Naive B cell (primary cell): ENCODE measurements around the gene DARS2. TPM values are rescaled to one million over a fixed set of nuclear protein-coding genes. Genes with fewer than 3 reads are reported as not detected.
A peak's percentile ranks its signal among the peaks of the same experiment; 100 is the strongest.

Source experiments
- ATAC-seq, 2 donors: fragments of 150-1000 bp; cut with Tn5 transposase; 2 replicates each; pipeline ENCODE4 v1.10.0; 2021; ENCODE audit warnings: low read depth in 2 of 2, mild to moderate bottlenecking in 2 of 2, moderate library complexity in 2 of 2
- DNase-seq: peaks from one replicate; pipeline ENCODE4 v3.0.0; 2022
- H3K27ac Mint-ChIP-seq, 6 donors: one replicate each; pipeline ENCODE4 v1.8.0; 2020 to 2022; ENCODE audit warnings: mild to moderate bottlenecking in 6 of 6, mixed read lengths in 6 of 6, moderate library complexity in 5 of 6, inconsistent platforms in 2 of 6
- H3K27me3 Mint-ChIP-seq, 3 donors: one replicate each; pipeline ENCODE4 v1.8.0; 2021 to 2022; ENCODE audit warnings: mixed read lengths in 3 of 3, mild to moderate bottlenecking in 1 of 3
- H3K36me3 Mint-ChIP-seq, 2 donors: one replicate each; pipeline ENCODE4 v1.8.0; 2020 to 2022; ENCODE audit warnings: mixed read lengths in 2 of 2, inconsistent platforms in 1 of 2, mild to moderate bottlenecking in 1 of 2
- H3K4me1 Mint-ChIP-seq, 3 donors: one replicate each; pipeline ENCODE4 v1.8.0; 2020 to 2022; ENCODE audit warnings: mixed read lengths in 3 of 3, inconsistent platforms in 1 of 3, mild to moderate bottlenecking in 1 of 3, moderate library complexity in 1 of 3
- H3K4me3 Mint-ChIP-seq, 8 donors: one replicate each; pipeline ENCODE4 v1.8.0; 2020 to 2022; ENCODE audit warnings: mild to moderate bottlenecking in 8 of 8, mixed read lengths in 8 of 8, moderate library complexity in 8 of 8, inconsistent platforms in 2 of 8
- H3K9me3 Mint-ChIP-seq, 7 donors: one replicate each; pipeline ENCODE4 v1.8.0; 2020 to 2022; ENCODE audit warnings: mixed read lengths in 7 of 7, mild to moderate bottlenecking in 5 of 7, inconsistent platforms in 2 of 7, moderate library complexity in 1 of 7
- polyA plus RNA-seq, 6 donors: library from polyadenylated mRNA; unstranded; fragments of 300-500 nt; fragmentation: Illumina TruSeq; gene quantifications; one replicate each; pipeline ENCODE4 v1.2.3, GENCODE V29; 2021; ENCODE audit warnings: low read depth in 6 of 6

DARS2 gene
- polyA plus RNA-seq, 6 donors from 2014 or later = 5.8 to 13.8 (median 8.5) TPM

GRCh38 chr1:173864179-173864867 lies 39.9 kb downstream of the DARS2 start:
- H3K27ac Mint-ChIP-seq = peak overlapping the region in 2 of 6 donors; percentile 55 to 94
- peak overlapping the region in 1 of 8 donors; percentile 68 for H3K4me3 Mint-ChIP-seq
- H3K27me3 Mint-ChIP-seq = no peaks in the 10 kb centered on the region
- peaks cover 16 to 22% of the 10 kb centered on the region in 2 donors for H3K36me3 Mint-ChIP-seq
- DNase-seq = no peak
- ATAC-seq = no peak
- H3K9me3 Mint-ChIP-seq = peaks cover 0 to 4% (median 0%) of the 10 kb centered on the region in 7 donors
- peaks cover 32 to 43% (median 39%) of the 10 kb centered on the region in 3 donors for H3K4me1 Mint-ChIP-seq

DNA sequence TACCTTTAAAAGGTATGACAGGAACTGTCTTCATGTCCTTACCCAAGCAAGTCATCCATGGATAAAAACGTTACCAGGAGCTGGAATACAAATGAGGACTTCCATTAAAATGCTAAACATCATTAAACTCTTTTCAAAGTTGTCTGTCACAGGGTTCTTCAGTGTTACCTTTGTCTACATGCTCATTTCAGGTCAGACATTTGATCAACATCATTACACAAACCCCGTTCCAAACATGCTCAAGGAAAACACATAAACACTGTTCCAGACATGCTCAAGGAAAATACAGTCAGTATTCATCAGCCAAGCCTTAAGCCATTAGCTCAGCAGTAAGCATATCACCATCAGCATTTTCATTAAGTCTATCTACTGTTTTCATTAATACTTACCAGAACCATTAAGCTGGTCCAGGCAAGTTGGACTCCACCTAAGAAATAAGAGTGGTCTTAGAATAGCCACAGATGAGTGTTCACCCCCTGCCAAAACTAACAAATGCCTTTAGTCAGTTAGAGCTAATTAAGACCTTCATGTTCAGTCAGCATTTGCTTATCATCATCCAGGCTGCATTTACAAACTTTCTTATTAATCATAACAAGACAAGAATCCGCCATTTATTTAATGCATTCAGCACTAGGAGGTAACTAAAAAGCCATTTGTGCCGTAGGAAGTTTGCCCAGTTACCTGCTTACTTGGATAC lies 41.1 kb downstream of the DARS2 start:
- peak overlapping the region in 3 of 6 donors; percentile 69 to 99 (median 94) for H3K27ac Mint-ChIP-seq
- no peak for ATAC-seq
- no peak for DNase-seq
- peaks cover 16 to 22% of the 10 kb centered on the region in 2 donors for H3K36me3 Mint-ChIP-seq
- H3K9me3 Mint-ChIP-seq = peaks cover 0 to 4% (median 0%) of the 10 kb centered on the region in 7 donors
- peaks cover 33 to 51% (median 48%) of the 10 kb centered on the region in 3 donors for H3K4me1 Mint-ChIP-seq
- H3K27me3 Mint-ChIP-seq = no peaks in the 10 kb centered on the region
- peak overlapping the region in 7 of 8 donors; percentile 22 to 99 (median 93) for H3K4me3 Mint-ChIP-seq

DNA sequence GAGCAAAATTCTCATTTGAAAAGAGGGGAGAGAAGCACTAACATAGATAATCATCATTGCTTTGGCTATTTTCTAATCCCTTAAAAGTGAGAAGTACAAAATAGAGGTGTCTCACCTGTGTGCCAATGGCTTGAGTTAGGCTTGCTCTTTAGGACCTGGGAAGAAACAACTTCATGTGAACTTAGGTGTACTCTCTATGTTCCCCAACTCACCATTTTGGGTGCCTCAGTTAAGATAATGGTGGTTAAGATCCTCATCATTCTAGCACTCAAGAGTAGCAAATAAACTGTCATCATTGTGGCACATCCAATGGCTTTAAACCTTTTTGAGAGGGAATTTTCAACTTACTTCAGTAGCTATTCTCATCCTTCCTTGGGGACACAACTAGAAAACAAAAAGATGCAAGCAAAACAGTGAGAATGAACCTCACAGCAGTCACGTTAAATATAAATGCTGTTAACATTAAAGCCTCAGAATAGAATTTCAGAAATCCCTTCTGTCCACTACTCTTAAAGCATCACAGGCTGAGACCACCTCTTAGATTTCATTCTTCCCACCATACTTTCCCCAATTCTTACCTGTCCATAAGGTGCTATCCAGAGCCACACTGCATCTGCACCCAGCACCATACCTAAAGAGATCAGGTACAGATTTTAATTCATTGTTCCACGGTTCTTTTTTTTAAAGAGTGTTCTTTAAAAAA lies 42.1 kb downstream of the DARS2 start:
- ATAC-seq = no peak
- DNase-seq = no peak
- peaks cover 39 to 61% (median 55%) of the 10 kb centered on the region in 3 donors for H3K4me1 Mint-ChIP-seq
- peaks cover 0 to 4% (median 0%) of the 10 kb centered on the region in 7 donors for H3K9me3 Mint-ChIP-seq
- H3K36me3 Mint-ChIP-seq = peaks cover 16 to 22% of the 10 kb centered on the region in 2 donors
- H3K27me3 Mint-ChIP-seq = no peaks in the 10 kb centered on the region
- H3K27ac Mint-ChIP-seq = peak overlapping the region in 5 of 6 donors; percentile 94 to 100 (median 99)
- peak overlapping the region; percentile 84 to 99 (median 96) for H3K4me3 Mint-ChIP-seq

- DNase-seq (no peak), ATAC-seq (no peak)
- peak overlapping the region; percentile 84 to 99 (median 96) for H3K4me3 Mint-ChIP-seq
- H3K27me3 Mint-ChIP-seq = no peaks in the 10 kb centered on the region
- H3K4me1 Mint-ChIP-seq = peaks cover 41 to 63% (median 58%) of the 10 kb centered on the region in 3 donors
- peaks cover 16 to 22% of the 10 kb centered on the region in 2 donors for H3K36me3 Mint-ChIP-seq
- peak overlapping the region; percentile 94 to 100 (median 99) for H3K27ac Mint-ChIP-seq
- peaks cover 0 to 4% (median 0%) of the 10 kb centered on the region in 7 donors for H3K9me3 Mint-ChIP-seq
These were observed 42.8 kb downstream of the DARS2 start for GRCh38 chr1:173867141-173867752.

GRCh38 chr1:173867753-173868265 lies 43.3 kb downstream of the DARS2 start, which contains the start of gene GAS5:
GAS5 (minus strand) TSS chr1:173867989.
- peak within 1 kb of the TSS; percentile 94 to 100 (median 99) for H3K27ac Mint-ChIP-seq
- peaks cover 16 to 22% of the 10 kb centered on the region in 2 donors for H3K36me3 Mint-ChIP-seq
- ATAC-seq (peak; percentile 73 to 79), DNase-seq (peak; percentile 97)
- H3K27me3 Mint-ChIP-seq = no peaks in the 10 kb centered on the region
- H3K4me1 Mint-ChIP-seq = peaks cover 44 to 66% (median 62%) of the 10 kb centered on the region in 3 donors
- peak within 1 kb of the TSS; percentile 84 to 99 (median 96) for H3K4me3 Mint-ChIP-seq
- peaks cover 0 to 4% (median 0%) of the 10 kb centered on the region in 7 donors for H3K9me3 Mint-ChIP-seq

DNA sequence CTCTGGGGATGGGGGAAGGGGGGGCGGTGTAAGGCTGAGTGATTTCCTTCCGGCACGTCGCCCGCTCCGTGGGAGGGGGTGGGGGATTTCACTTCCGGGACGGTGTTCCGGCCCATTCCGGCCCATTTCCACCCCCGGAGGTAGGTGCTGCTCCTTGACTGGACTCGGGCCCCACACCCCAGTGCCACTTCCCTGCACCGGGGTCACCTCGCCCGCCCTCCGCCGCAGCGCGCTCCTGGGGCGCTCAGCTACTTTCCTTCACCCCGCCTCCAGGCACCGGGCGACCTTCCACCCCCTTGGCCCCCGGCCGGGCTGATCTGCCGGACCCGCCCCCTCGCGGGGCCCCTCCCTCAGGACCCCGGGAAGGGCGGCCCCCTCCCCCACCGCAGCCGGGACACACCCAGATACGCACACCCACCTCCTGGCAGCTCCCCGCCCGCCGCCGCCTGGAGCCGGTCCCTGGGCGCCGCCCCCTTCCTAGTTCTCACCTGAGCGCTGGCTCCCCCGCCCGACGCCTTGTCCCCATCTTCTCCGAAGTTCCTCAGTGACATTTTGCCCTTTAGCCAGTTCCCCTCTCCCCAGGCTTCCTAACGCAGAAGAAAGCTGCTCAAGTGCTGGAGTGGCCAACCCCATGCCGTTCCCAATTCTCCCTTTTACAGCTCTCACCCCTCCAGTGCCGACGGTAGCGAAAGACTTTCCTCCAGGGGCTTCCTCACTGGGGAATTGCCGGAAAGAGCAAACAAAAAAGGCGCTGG lies 44.0 kb downstream of the DARS2 start, which contains the start of gene ZBTB37:
Gene ZBTB37 (plus strand): TSS at position 115 of the 755 bp plus-strand sequence. CDS start 1,846 bp downstream, outside the sequence.
- peak within 1 kb of the TSS; percentile 94 to 100 (median 99) for H3K27ac Mint-ChIP-seq
- peak; percentile 81 for DNase-seq
- H3K4me3 Mint-ChIP-seq = peak within 1 kb of the TSS; percentile 84 to 99 (median 96)
- H3K9me3 Mint-ChIP-seq = peaks cover 0 to 4% (median 0%) of the 10 kb centered on the region in 7 donors
- H3K36me3 Mint-ChIP-seq = peaks cover 16 to 26% of the 10 kb centered on the region in 2 donors
- H3K27me3 Mint-ChIP-seq = no peaks in the 10 kb centered on the region
- H3K4me1 Mint-ChIP-seq = peaks cover 47 to 67% (median 66%) of the 10 kb centered on the region in 3 donors
- ATAC-seq = peak; percentile 50 to 53

GRCh38 chr1:173869021-173869359 lies 44.5 kb downstream of the DARS2 start:
- DNase-seq = no peak
- peaks cover 0 to 4% (median 0%) of the 10 kb centered on the region in 7 donors for H3K9me3 Mint-ChIP-seq
- peak overlapping the region; percentile 81 to 99 (median 96) for H3K27ac Mint-ChIP-seq
- no peaks in the 10 kb centered on the region for H3K27me3 Mint-ChIP-seq
- peaks cover 16 to 26% of the 10 kb centered on the region in 2 donors for H3K36me3 Mint-ChIP-seq
- peak; percentile 4 to 6 for ATAC-seq
- peak overlapping the region; percentile 84 to 99 (median 96) for H3K4me3 Mint-ChIP-seq
- peaks cover 48 to 69% (median 66%) of the 10 kb centered on the region in 3 donors for H3K4me1 Mint-ChIP-seq

GRCh38 chr1:173870252-173871075 lies 46.0 kb downstream of the DARS2 start:
- ATAC-seq = no peak
- Mint-ChIP-seq H3K27me3 (no peaks in the 10 kb centered on the region), H3K9me3 (peaks cover 0 to 4% (median 0%) of the 10 kb centered on the region in 7 donors), H3K36me3 (peaks cover 2 to 20% of the 10 kb centered on the region in 2 donors), H3K4me1 (peaks cover 40 to 57% (median 56%) of the 10 kb centered on the region in 3 donors), H3K4me3 (peak overlapping the region in 4 of 8 donors; percentile 9 to 93 (median 54)), H3K27ac (peak overlapping the region in 3 of 6 donors; percentile 1 to 83 (median 82))
- DNase-seq = no peak

DNA sequence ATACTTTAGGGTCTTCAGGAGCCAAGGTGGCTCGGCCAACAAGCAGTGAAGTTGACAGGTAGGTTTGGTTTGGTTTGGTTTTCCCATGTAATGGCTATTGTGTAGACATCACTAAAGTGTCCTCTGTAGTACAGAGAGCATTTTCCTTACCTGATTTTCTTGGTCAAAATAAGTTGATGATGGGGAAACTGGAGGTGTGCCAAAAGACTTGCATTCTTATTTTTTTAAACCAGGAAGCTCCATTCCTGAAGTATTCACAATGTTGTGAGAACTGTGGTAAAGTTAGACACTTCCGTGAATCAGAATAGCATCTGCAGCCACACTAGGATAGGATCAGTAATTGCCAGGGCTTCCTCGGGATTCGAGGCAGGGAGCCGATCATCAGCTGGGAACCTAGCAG lies 46.6 kb downstream of the DARS2 start:
- H3K27me3 Mint-ChIP-seq = no peaks in the 10 kb centered on the region
- H3K4me3 Mint-ChIP-seq = peak overlapping the region in 3 of 8 donors; percentile 12 to 93 (median 68)
- ATAC-seq = no peak
- H3K9me3 Mint-ChIP-seq = peaks cover 0 to 4% (median 0%) of the 10 kb centered on the region in 7 donors
- peaks cover 0 to 21% of the 10 kb centered on the region in 2 donors for H3K36me3 Mint-ChIP-seq
- H3K27ac Mint-ChIP-seq = peak overlapping the region in 3 of 6 donors; percentile 33 to 49 (median 39)
- DNase-seq = no peak
- H3K4me1 Mint-ChIP-seq = peaks cover 36 to 52% (median 51%) of the 10 kb centered on the region in 3 donors

- Mint-ChIP-seq H3K27me3 (no peaks in the 10 kb centered on the region), H3K27ac (peak overlapping the region in 2 of 6 donors; percentile 33 to 86), H3K36me3 (peaks cover 0 to 18% of the 10 kb centered on the region in 2 donors), H3K9me3 (peaks cover 0 to 4% (median 0%) of the 10 kb centered on the region in 7 donors), H3K4me1 (peaks cover 32 to 47% (median 47%) of the 10 kb centered on the region in 3 donors), H3K4me3 (peak overlapping the region in 3 of 8 donors; percentile 12 to 93 (median 50))
- DNase-seq (no peak), ATAC-seq (no peak)
These were observed 47.0 kb downstream of the DARS2 start for GRCh38 chr1:173871500-173871899.

GRCh38 chr1:173876732-173877131 lies 52.3 kb downstream of the DARS2 start:
- ATAC-seq (no peak), DNase-seq (no peak)
- Mint-ChIP-seq H3K27ac (peak overlapping the region in 1 of 6 donors; percentile 28), H3K27me3 (no peaks in the 10 kb centered on the region), H3K4me3 (no peak overlapping the region), H3K9me3 (no peaks in the 10 kb centered on the region), H3K36me3 (peaks cover 23 to 24% of the 10 kb centered on the region in 2 donors), H3K4me1 (peaks cover 7 to 12% (median 7%) of the 10 kb centered on the region in 3 donors)
